GM18867 (cell line): Measurements from ENCODE around the gene NEUROD2.

ENCODE experiments used
- ATAC-seq: cut with Tn5 transposase; IDR thresholded peaks from one replicate; pipeline ENCODE4 v1.9.1; 2021; ENCODE audit warnings: mild to moderate bottlenecking, moderate library complexity; ENCODE audit not compliant: unreplicated experiment

Gene NEUROD2

DNA sequence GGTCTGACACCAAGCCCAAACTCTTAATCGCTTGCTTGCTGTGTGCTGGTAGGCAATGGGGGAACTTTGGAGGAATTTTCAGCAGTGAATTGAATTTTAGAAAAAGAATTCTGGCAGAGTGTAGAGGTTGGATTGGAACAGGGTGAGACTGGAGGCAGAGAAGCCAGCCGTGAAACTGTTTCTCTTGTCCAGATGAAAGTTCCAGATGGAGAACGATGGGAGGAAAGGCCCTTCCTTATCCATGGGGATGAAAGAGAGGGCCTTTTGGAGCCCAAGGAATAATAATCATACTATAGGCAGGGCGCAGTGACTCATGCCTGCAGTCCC lies 26.0 kb downstream of the NEUROD2 start:
- no peak for ATAC-seq

DNA sequence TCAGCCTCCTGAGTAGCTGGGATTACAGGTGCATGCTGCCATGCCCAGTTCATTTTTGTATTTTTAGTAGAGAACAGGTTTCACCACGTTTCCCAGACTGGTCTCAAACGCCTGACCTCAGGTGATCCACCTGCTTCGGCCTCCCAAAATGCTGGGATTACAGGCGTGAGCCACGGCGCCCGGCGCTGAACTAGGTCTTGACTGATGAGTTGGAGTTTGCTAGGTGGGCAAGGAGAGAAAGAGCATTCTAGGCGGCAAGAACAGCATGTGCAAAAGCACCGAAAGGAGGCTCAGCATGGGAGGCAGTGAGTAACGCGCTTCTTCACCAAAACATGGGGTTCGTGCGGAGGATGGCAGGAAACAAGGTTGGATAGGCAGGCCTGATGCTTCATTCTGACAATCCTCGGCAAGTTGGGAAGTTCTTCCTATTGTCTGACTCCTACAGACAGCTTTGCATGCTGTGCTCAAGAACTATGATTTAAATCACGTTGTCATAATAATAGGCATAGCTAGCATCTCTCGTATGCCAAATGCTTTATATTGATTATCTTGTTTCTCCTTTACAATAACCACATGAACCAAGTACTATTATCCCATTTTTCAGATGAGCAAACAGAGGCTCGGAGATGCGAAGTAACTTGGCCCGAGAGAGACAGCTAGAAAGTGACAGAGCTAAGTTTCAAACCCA lies 26.5 kb downstream of the NEUROD2 start:
- ATAC-seq, result no peak

DNA sequence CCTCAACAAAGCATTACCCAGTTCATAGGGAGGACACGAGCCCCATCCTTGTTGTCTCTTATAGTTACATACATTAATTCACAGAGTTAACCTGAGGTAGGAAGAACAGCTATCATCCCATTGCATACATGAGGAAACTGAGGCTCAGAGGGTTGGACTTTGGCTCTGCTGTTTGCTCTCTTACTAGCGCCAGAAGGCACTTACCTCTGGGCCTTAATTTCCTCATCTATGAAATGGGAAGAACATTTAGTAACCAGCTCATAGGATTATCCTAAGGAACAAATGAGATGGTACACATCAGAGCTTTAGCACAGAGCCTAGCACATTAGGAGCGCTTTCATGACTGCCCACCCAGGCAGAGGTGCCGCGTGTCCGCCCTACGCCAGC lies 27.6 kb downstream of the NEUROD2 start:
- ATAC-seq, result no peak

DNA sequence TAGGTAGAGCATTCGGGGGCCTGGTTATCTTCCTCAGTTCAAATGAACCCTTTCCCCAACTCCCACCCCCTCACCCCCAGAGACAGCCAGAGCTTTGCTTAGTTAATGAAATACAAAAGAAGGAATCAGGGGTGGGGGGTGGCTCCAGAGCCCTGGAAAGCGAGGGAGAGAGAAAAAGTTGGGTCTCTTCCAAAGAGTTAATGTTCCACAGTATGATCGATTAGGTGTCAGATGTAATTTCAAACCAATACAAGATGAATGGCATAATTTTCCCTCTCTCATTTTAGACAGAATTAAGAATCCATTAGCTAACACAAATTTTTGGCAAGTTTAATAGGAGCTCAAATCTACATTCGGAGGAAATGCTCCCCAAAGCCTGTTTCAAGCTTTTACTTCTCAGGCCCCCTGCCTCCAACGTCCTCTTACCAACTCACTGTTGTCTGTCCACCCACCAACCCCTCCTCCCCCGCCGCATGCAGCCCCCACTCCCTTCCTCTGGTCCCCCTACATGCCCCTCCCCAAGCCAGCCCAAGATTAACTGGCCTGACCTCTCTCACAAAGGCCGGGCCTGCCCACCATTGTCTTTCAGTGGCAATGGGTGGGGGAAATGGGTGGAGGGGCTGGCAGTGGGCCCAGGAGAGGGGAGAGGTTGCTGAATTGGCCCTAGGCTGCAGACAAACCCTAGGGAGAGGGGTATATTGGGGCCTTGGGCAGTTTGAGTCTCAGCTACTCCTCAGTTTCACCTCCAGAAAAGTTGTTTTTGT lies 28.2 kb downstream of the NEUROD2 start:
- no peak for ATAC-seq

DNA sequence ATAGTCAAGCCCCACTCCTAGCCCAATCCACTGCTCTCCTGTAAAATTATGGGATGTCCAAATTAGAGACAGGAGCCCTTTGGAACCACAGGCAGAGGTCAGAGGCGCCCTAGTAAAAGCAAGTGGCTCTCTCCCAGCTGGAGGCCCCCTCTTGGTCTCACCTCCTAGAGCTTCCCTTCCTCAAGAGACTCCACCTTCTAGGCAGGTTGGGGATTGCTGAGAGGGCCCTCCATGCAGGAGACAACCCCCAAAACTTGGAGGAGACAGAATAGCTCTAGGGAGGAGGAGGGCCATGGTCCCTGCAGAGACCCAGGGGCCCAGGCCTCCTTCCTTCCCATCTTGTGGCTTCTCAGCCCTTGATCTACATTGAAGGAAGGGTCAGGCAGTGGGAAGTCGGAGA lies 29.4 kb downstream of the NEUROD2 start:
- no peak for ATAC-seq

DNA sequence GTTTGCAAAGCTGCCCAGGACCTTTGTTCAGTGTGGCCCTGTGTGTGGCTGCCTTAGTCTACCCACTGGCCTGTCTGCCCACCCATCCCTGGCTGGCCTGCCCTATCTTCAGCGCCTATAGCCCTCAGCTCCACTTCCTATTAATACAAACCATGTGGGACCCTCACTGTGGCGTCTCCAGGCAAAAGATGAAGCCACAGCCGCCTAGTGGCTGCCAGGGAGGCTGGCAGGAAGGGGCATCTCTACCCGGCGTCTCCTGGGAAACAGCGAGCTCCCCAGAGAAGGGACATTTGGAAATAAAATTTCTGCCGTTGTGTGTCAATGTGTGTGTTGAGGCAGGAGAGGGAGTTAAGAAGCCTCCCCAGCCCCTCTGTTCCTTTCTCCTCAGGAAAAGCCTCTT lies 31.5 kb downstream of the NEUROD2 start:
- no peak for ATAC-seq

DNA sequence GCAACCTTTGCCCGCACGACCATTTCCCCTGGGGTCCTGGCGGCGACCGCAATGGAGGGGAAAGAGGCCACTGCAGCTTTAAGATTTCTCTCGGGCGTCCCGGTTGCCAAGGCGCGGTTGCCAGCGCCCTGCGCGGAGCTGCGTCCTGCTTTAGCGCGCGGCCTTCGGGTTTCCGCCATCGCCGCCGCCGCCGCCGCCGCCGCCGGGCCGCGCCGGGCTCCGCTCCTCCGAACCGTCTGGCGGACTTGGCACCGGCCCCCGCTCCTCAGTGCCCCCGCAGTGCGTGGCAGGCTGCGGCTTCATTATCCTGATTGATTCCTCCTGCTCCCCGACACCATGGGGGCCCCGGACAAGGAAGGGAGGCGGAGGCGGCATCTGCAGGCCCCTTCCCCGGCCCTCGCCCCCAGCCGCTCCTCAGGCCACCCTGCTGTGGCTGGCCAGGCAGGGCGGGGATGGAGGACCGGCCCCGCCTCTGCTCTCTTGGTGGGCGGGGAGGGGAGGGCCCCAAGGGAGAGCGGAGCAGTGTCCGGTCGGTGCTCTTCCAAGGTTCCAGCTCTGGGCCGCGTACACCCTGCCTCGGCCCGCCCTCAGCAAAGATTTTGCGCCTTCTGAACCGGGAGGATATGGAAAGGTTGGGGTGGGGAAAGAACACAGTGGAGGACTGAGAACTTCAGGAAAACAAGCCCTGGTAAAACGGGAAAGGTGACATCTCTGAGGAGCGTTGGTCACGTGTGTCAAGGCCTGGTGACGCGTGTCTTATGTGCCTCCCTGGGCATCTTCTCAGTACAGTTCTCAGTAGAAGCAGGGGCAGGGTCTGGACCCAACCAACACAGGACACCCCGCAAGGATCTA lies 34.0 kb downstream of the NEUROD2 start:
- peak; percentile 49 for ATAC-seq

DNA sequence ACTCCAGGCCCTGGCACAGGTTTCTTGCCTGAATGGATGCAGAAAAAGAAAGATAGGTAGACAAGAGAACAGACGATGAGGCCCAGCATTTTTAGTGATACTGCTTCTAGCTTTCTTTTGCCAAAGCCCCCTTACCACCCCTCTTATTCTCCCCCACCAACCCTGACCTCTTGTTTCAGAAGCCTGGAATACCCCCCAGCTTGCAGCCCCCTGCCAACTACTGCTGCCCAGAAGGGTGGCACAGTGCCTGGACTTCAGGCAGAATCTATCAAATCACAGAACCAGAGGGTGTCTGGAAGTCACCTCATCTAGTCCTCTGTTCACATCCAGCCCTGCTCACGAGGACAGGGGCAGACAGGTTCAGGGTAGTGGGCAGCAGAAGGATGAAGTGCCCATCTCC lies 35.6 kb downstream of the NEUROD2 start:
- ATAC-seq, result no peak

DNA sequence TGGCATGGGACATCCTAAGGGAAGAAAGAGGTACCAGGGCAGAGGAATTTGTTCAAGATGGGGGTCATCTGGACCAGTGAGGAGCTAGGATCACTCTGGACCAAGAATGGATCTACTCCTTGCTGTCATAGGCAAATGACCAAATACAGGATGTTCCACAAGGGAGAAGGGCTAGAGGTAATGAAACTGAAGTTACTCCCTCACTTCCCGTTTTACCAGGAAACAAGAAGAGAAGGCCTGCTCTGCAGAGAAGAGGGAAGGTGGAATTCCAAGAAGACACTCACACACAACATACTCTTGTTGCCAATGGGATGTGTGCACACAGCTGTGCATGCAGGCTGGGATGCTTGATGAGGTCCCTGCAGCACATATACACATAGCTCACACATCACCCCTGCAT lies 38.6 kb downstream of the NEUROD2 start:
- ATAC-seq, result no peak

DNA sequence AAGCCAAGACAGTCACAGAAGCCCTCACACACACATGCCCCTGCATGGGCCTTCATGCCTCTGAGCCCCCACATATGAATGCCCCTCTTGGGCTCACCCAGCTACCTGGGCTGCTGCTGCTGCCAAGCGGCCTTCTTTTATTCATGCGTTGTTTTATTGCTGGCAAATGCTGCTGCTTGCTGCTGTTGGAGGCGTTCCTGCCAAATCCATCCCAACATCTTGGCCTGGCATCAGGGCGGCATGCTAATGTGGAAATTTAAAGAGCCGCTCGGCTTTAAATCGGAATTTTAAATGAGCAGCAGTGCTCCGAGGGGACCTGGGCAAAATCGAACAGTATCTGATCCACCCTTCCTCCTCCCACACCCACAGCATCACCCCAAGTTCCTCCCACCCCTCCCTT lies 39.0 kb downstream of the NEUROD2 start:
- ATAC-seq, result no peak

DNA sequence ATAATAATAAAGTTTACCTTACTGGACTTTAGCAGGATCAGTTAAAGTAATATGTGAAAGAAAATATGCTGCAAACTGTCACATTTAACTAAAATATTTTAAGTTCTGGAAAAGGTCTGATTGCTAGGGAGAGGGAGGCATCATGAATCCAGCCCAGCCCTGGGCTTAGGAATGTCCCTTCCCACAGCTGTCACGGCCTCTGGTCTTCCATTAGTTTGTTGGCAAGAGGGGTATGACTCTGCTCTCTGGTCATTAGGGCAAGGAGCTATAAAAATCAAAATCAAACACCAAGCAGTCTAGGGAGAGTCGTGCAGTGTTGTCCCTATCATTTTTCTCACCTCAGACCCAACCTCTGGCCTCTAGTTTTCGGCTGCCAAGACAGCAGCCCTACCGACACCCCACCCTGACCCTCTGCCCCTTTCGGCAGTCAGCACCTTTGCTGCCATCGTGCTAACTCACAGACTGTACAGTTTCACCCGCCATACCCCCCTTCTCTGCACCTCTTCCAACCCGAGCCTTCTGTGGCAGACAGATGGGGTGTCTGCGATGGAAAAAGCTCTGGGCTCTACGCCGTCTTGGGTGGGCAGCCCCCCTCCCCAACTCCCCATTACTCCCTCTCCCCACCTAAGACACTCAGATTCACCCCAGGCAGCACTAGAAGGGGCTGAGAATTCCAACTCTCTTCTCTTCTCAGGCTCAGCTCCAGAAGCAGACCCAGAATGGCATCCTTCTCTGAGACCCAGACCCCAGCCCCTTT lies 41.4 kb downstream of the NEUROD2 start:
- ATAC-seq, result no peak

DNA sequence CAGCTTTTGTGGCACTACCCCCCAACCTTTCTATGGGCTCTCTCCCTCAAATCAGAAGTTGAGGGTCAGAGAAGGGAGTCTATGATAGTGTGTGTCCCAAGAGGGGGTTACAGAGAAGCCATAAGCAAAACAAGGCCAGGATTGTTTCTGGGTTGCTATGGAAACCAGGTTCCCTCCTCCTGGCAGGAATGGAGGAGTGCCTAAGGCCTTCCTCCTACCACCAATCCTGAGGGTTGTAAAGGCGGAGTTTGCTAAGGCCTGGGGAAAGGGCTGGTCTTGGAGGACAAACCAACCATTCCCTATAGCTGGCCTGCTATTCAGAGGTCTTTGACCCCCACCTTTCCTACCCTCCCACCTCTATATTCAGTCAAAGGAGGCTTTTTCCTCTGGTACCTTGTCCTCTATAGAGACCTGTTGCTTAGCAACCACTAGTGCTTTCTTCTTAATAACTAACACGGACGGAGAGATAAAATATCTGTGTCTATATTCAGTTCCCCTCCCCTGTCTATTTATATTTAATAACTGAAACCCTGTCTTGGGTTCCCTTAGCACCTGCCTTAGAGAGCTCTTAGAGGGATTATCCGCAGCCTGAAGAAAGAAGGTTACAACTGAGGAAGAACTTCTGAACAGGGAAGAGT lies 43.4 kb downstream of the NEUROD2 start:
- ATAC-seq, result no peak

DNA sequence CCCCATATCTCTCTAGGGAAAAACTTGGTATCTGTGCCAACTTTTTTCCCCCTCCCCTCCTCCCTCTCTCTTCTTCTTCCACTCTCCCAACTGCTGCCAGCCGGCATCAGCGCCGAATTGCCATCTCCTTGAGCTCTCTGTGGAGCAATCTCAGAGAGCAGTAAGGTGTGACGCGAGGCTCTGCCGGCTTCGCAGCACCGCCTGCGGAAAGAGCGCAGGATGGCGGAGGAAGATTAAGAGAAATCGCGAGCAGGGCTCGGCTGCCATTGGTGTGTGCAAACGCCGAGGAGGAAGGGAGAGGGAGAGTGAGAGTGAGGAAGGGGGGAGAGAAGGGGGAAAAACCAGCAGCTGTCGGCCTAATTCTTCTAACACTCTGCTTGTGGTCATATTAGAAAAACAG lies 44.2 kb downstream of the NEUROD2 start:
- ATAC-seq, result no peak

DNA sequence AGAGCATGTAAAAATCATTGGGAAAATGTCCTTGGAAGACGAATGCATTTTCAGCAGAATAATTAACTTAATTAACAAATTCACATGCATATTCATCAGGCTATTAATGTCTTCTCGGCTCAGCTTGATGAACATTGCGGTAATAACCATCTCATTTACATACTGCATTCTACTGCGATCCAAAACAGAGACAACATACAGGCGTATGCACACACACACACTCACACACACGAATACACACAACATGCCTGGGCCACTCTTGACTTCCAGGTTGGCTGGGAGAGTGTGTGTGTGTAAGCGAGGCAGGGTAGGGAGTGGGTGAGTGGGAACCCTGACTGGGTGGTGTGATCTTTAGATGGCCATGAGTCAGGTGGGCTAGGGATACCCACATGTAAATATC lies 44.7 kb downstream of the NEUROD2 start:
- no peak for ATAC-seq

DNA sequence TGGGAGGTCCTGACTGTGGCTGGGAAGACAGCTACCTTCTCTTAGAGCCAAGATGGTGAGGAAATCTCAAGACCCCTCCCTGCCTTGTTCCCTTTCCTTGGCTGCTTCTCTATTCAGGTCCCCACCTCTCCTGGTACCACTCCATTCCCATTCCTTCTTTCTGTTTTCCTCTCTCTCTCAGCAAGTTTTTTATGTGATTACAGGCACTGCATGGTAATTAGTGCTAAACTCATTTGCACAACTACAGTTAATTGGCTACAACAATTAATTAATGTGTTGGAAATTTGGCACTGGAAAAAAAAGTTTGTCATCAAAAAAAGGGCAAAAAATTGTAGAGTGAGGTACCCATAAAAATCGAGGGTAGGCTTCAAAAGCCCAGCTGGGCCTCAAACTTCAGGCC lies 45.3 kb downstream of the NEUROD2 start:
- no peak for ATAC-seq

DNA sequence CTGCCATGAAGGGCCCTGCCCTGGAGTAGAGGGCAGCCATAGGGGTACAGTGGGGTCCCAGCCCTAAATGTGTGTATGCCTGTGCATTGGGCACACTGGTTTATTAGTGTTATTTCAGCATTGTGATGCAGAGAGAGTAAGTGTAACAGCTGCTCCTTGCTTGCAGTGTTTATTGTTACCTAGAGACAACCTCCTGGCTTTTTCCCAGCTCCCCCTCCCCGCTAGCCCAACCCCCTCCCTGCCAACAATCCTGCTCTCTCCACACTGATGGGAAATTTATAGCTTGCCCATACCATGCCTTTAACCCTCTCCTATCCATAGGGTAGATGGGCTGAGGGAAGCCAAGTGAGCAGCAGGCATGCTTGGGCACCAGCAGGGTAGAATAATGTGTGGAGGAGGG lies 51.3 kb downstream of the NEUROD2 start:
- no peak for ATAC-seq

DNA sequence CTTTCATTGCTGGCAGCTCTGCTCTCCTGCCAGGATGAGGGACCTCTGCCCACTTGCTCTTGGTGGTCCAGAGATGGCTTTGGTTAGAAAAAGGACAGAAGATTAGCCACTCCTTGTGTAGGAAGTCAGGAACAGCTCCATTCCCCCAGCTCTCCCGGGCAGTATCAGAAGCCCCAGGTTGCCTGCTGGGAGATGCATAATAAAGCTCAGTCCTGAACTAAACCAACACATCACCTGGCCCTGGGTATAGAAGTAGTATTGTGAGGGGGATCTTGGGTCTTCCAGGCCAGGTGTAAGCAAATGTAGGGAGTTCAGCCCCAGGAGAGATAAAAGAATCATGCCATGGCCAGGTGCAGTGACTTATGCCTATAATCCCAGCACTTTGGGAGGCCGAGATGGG lies 52.4 kb downstream of the NEUROD2 start:
- no peak for ATAC-seq
